NOMO-1 treated with DMSO at 0.1 percent for 48 hours (cell line): ENCODE results near the gene RAB11FIP2.

Experiments used
- DNase-seq: peaks from one replicate; lab custom pipeline; 2025; ENCODE audit not compliant: unreplicated experiment; lab: John Stamatoyannopoulos, UW

RAB11FIP2 gene

DNA sequence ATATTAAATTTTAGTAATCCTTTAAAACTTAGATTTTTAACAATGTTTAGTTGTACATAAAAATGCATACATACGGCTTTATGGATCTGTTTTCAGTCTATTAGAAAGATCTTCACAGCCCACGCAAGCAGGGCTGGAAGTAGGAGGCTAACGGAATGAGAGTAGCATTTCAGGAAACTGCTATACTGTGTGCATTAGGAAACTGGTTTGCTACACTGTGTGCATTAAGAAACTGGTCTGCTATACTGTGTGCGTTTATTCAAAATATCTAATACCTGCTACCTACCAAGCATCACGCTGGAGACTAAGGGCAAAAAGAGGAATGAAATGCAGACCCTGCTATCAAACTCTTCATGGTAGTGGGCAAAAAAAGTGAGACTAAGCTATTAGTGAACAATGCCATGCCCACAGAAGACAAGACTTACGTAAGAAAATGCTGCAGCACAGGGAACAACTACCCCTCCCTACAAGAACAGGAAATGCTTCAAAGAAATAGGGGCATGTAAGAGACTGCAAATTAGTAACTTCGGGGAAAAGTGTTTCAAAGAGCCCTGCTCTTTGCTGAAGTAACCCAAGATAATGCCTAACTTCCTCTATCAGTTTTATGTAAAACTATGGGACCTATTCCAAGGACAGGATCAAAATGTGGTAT, 11.3 kb downstream of the RAB11FIP2 start:
- peak; percentile 78 for DNase-seq

DNA sequence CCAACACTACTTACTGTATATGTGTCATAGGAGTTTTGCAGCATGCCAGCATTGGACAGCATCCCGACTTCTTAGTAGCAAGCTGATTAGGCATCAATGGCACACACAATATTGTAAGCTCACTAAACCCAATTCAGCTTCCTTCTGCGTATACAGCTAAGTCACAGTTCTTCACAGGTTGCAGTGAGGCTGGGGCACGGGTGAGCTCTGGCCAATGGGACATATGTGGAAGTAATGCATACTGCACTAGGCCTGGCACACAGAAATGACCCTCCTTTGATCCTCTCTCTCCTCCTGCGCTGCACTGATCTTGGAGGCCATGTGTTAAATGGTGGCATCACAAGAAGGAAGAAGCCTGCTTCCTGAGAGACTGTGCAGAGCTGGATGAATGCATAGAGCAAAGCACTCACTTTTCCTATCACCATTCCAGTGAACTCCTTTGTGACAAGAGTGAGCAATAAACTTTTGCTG, 11.9 kb downstream of the RAB11FIP2 start:
- no peak for DNase-seq

DNA sequence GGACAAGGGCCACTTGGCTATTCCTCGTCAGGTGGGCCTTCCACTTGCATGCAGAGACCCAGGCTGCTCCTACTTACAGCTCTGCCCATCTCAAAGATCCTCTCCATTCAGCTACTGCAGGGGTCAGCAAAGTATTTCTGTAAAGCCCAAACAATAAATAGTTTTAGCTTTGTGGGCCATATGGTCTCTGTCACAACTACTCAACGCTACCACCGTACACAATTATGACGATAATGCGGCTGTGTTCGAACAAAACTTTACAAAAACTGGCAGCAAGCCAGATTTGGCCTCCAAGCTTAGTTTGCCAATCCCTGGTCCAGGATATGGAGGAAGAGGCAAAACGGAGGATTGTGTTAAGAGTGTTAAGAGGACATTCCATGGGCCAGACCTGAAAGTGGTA, 12.8 kb downstream of the RAB11FIP2 start:
- DNase-seq = no peak

GRCh38 chr10:118032564-118032963, 14.2 kb downstream of the RAB11FIP2 start:
- DNase-seq = no peak

- no peak for DNase-seq
Observed at GRCh38 chr10:118031351-118032075, 15.2 kb downstream of the RAB11FIP2 start.

GRCh38 chr10:118028619-118029018, 18.1 kb downstream of the RAB11FIP2 start:
- no peak for DNase-seq

GRCh38 chr10:118027397-118027796, 19.3 kb downstream of the RAB11FIP2 start:
- no peak for DNase-seq

- DNase-seq = no peak
Observed at GRCh38 chr10:118026936-118027335, 19.8 kb downstream of the RAB11FIP2 start.

DNA sequence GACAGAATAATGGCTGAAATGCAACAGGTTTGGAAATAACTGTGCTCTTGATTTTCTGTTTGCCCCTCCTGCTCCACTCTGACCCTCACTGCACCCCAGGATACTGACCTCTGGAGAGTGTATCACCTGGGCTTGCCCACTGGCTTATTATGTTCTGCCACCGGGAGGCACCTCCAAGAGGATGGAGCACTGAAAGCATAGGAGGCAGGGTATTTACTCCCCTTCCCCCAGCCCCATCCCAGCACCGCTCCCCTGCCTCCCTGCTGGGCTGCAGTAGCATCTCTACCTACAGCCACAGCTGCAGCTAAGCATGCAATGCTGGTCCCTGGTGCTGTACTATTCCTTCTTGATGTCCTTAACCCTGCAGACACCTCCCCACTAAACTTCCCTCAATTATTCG, 26.4 kb downstream of the RAB11FIP2 start:
- no peak for DNase-seq

GRCh38 chr10:118017850-118018249, 28.9 kb downstream of the RAB11FIP2 start:
- no peak for DNase-seq

- no peak for DNase-seq
Observed at GRCh38 chr10:118017071-118017740, 29.5 kb downstream of the RAB11FIP2 start.

DNA sequence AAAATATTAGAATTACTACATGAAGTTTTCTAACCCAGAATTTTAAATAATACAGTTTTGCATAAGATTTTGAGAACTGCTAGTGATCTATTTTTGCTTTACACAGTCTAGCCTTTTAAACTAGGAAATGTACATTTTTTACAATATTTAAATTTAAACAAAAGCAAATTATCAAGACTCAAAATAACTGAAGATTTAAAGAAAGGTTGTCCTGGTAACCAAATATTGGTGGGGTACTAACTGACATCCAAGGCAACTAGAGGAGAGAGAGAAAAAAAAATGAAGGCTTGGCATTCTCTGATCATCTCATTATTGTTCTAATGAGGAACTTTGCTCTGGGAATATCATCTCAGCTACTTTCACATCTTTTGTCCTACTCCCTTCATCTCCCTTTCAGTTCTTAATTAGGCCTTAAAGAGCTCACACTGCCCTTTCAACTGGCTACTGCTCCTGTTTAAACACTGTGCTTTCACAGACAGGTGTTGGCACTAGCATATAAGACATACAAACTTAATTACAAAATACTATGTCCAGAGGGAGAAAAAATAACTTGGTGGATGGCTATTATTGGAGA, 33.7 kb downstream of the RAB11FIP2 start:
- no peak for DNase-seq

- no peak for DNase-seq
Observed at GRCh38 chr10:118007773-118008172, 39.0 kb downstream of the RAB11FIP2 start.

DNA sequence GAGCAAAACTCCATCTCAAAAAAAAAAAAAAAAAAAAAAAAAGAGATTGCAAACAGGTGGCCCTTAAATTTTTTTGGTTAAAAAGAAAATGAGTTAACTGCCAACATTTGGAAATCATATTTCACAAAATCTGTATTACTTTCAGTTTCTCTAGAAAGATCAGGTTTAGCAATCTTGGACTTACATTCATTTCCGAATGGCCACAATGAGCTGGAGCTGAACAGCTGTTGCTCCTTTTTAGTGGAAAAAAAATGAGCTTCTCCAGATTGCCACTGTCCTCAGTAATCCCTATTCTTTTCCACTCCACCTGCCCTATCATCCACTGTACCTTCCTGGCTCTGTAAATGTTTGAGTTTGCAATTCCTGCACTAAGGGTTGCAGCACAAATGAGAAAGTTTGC, 43.6 kb downstream of the RAB11FIP2 start:
- no peak for DNase-seq

DNA sequence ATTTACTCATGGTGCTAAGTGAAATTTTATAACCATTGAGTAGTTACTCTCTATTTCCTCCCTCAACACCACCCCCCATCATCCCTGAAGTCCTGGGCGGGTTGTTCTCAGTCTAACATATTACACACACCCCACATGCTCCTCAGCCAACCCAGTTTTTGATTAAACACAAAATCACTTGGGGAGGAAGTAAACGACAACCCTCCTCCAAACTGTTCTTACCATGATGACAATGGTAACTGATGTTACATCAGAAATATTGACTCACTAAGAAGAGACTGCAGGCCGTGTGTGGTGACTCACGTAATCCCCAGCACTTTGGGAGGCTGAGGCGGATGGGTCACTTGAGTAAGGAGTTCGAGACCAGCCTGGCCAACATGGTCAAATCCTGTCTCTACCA, 44.2 kb downstream of the RAB11FIP2 start:
- no peak for DNase-seq

DNA sequence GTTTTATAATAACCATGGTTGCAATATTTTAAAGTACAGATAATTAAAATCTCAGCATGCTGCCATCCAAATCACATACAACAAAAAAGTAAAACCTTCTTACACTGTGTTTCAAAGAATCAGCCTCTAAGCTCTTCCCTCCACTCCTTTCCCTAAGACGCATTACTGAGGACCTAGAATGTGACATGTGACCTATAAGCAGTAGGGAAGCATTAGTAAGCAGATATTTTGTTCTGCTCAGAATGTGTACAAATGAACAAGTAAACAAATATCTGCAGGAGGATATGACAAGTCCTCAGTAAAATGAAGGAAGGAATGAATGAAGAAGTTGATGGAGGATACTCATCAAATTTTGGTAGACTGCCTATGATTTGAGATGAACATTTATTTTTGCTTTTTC, 49.1 kb downstream of the RAB11FIP2 start:
- DNase-seq = no peak

GRCh38 chr10:117996709-117997108, 50.0 kb downstream of the RAB11FIP2 start:
- no peak for DNase-seq

- DNase-seq = no peak
Observed at GRCh38 chr10:117994771-117995170, 52.0 kb downstream of the RAB11FIP2 start.

DNA sequence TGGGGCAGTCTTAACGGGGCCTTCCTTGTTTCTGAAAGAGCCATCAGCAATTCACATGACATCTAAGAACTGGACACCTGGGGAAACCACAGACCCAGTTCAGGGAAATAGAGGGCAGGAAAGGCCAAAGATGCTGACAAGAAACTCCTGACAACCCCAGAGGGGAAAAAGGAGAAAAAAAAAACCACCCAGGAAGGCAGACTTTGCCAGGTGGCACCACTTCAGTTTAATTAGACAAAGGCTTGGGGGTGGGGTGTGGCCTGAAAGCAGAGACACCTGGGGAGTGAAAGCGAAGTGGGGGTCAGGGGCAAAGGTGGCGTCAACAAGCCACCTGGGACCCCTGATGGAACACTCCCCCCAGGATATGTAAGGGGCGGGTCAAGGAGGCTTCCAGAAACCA, 53.6 kb downstream of the RAB11FIP2 start:
- no peak for DNase-seq

DNA sequence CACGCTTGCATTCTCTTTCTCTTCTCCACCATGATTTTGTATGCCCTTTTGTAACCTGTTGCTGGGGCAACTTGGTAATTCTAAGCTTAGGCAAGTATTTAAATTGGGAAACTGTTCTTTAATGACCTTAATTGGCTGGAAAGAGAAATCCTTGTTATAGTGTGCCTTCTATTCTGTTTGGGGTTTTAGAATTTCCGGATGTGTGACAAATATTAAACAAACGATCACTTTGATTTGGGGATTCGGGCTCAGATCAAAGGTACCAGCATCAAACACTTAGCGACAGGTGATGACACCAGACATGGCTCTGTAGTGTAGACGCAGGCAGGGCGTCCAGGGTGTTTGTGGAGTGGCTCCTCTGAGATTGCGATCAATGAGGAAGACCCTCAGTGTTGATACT, 55.0 kb downstream of the RAB11FIP2 start:
- no peak for DNase-seq

- no peak for DNase-seq
Observed at GRCh38 chr10:117989962-117990361, 56.8 kb downstream of the RAB11FIP2 start.

- no peak for DNase-seq
Observed at GRCh38 chr10:117988814-117989213, 57.9 kb downstream of the RAB11FIP2 start.
